GM19238 (cell line): ENCODE results near the gene STON1.
"Not testable (repeated sequence)": the region's sequence is repeated elsewhere in the genome, so short reads cannot be mapped to it uniquely, and the experiment has no call there.

Source experiments
- DNase-seq: peaks from one replicate; pipeline ENCODE4 v3.0.0; 2011; ENCODE audit warnings: low spot score; ENCODE audit not compliant: insufficient read length

STON1 gene

GRCh38 chr2:48568547-48568946, 38.6 kb downstream of the STON1 start:
- no peak for DNase-seq

GRCh38 chr2:48569433-48569832, 39.5 kb downstream of the STON1 start:
- no peak for DNase-seq

- no peak for DNase-seq
Observed at GRCh38 chr2:48572816-48573215, 42.9 kb downstream of the STON1 start.

- no peak for DNase-seq
Observed at GRCh38 chr2:48574353-48575287, 44.7 kb downstream of the STON1 start.

- DNase-seq, result no peak
Observed at GRCh38 chr2:48578313-48578712, 48.4 kb downstream of the STON1 start.

- DNase-seq, result no peak
Observed at GRCh38 chr2:48583961-48584360, 54.0 kb downstream of the STON1 start.

GRCh38 chr2:48584551-48584950, 54.6 kb downstream of the STON1 start:
- DNase-seq, result no peak

- no peak for DNase-seq
Observed at GRCh38 chr2:48586433-48586832, 56.5 kb downstream of the STON1 start.

- DNase-seq, result no peak
Observed at GRCh38 chr2:48587560-48587959, 57.6 kb downstream of the STON1 start.

GRCh38 chr2:48587961-48588360, 58.0 kb downstream of the STON1 start:
- no peak for DNase-seq

GRCh38 chr2:48588745-48589144, 58.8 kb downstream of the STON1 start:
- DNase-seq, result no peak

- no peak for DNase-seq
Observed at GRCh38 chr2:48589170-48589767, 59.3 kb downstream of the STON1 start.

- no peak for DNase-seq
Observed at GRCh38 chr2:48590017-48590416, 60.1 kb downstream of the STON1 start.

GRCh38 chr2:48592067-48592466, 62.1 kb downstream of the STON1 start:
- no peak for DNase-seq

GRCh38 chr2:48596751-48597150, 66.8 kb downstream of the STON1 start:
- DNase-seq, result not testable (repeated sequence)

- no peak for DNase-seq
Observed at GRCh38 chr2:48597492-48597891, 67.5 kb downstream of the STON1 start.

- DNase-seq, result no peak
Observed at GRCh38 chr2:48600204-48600813, 70.4 kb downstream of the STON1 start.

GRCh38 chr2:48600917-48601316, 71.0 kb downstream of the STON1 start:
- DNase-seq, result no peak

- DNase-seq, result no peak
Observed at GRCh38 chr2:48601349-48601748, 71.4 kb downstream of the STON1 start.

- DNase-seq, result no peak
Observed at GRCh38 chr2:48605482-48606175, 75.7 kb downstream of the STON1 start.

- DNase-seq, result no peak
Observed at GRCh38 chr2:48607307-48608014, 77.5 kb downstream of the STON1 start.
